ENCODE measurements around the gene ASB4. TPM values are rescaled to one million over a fixed set of nuclear protein-coding genes. Genes with fewer than 3 reads are reported as not detected.

ASB4 gene
- total and polyA plus RNA-seq, 4 donors: 0.09 to 1.1 (median 0.38) TPM

GRCh38 chr7:95491201-95491600, 5.5 kb downstream of the ASB4 start:
- H3K9ac ChIP-seq (ENCODE audit: low read depth in 1 of 2, low read length in 2 of 2): no peak overlapping the region
- H3K27ac ChIP-seq (ENCODE audit: low read depth in 1 of 2, low read length in 2 of 2): no peak overlapping the region
- H3K36me3 ChIP-seq (ENCODE audit: control insufficient read depth in 4 of 4, insufficient read depth in 3 of 4, low read depth in 1 of 4, low read length in 3 of 4): no peaks in the 10 kb centered on the region
- H3K4me3 ChIP-seq (ENCODE audit: low read depth in 1 of 3, low read length in 3 of 3): no peak overlapping the region
- WGBS: 96% methylated on average over 4 of the region's 4 CpGs
- H3K4me1 ChIP-seq (ENCODE audit: control insufficient read depth in 4 of 4, insufficient read depth in 4 of 4, low read length in 3 of 4): no peaks in the 10 kb centered on the region
- H3K27me3 ChIP-seq (ENCODE audit: control insufficient read depth in 4 of 4, insufficient read depth in 4 of 4, low read length in 3 of 4): no peaks in the 10 kb centered on the region
- no peak for DNase-seq (ENCODE audit: low spot score)
- no peak for TF ChIP-seq FOXA1 (IDR thresholded peaks at IDR 0.05)
- TF ChIP-seq NR2F2 (IDR thresholded peaks at IDR 0.05): no peak
- TF ChIP-seq CTCF (IDR thresholded peaks at IDR 0.05; ENCODE audit: low read depth, low read length, missing input control): no peak
- no peak for TF ChIP-seq ATF3 (IDR thresholded peaks at IDR 0.05)
- TF ChIP-seq EGR1 (IDR thresholded peaks at IDR 0.05; ENCODE audit: low read depth in 2 of 2): no peak
- no peak for TF ChIP-seq RXRA (IDR thresholded peaks at IDR 0.05)
- no peak for TF ChIP-seq RAD21 (IDR thresholded peaks at IDR 0.05)
- no peak for TF ChIP-seq REST (IDR thresholded peaks at IDR 0.05)
- no peak for TF ChIP-seq JUND (IDR thresholded peaks at IDR 0.05)
- TF ChIP-seq FOXA2 (IDR thresholded peaks at IDR 0.05): no peak
- no peak for TF ChIP-seq GABPA (IDR thresholded peaks at IDR 0.05 in 1 of 2, conservative IDR thresholded peaks at IDR 0.05 in 1 of 2)
- no peak for TF ChIP-seq SP1 (IDR thresholded peaks at IDR 0.05)
- TF ChIP-seq ZBTB33 (IDR thresholded peaks at IDR 0.05): no peak
- TF ChIP-seq HNF4A (conservative IDR thresholded peaks at IDR 0.05): no peak
- H3K9me3 ChIP-seq (ENCODE audit: control insufficient read depth in 4 of 4, low read length in 3 of 4): no peaks in the 10 kb centered on the region

GRCh38 chr7:95491634-95492314, 6.0 kb downstream of the ASB4 start:
- no peaks in the 10 kb centered on the region for H3K4me1 ChIP-seq (ENCODE audit: control insufficient read depth in 4 of 4, insufficient read depth in 4 of 4, low read length in 3 of 4)
- no peak overlapping the region for H3K9ac ChIP-seq (ENCODE audit: low read depth in 1 of 2, low read length in 2 of 2)
- no peak overlapping the region for H3K4me3 ChIP-seq (ENCODE audit: low read depth in 1 of 3, low read length in 3 of 3)
- no peaks in the 10 kb centered on the region for H3K36me3 ChIP-seq (ENCODE audit: control insufficient read depth in 4 of 4, insufficient read depth in 3 of 4, low read depth in 1 of 4, low read length in 3 of 4)
- H3K27ac ChIP-seq (ENCODE audit: low read depth in 1 of 2, low read length in 2 of 2): no peak overlapping the region
- DNase-seq (ENCODE audit: low spot score): no peak
- 85% methylated on average over 2 of the region's 2 CpGs for WGBS
- H3K27me3 ChIP-seq (ENCODE audit: control insufficient read depth in 4 of 4, insufficient read depth in 4 of 4, low read length in 3 of 4): no peaks in the 10 kb centered on the region
- H3K9me3 ChIP-seq (ENCODE audit: control insufficient read depth in 4 of 4, low read length in 3 of 4): no peaks in the 10 kb centered on the region
- no peak for TF ChIP-seq RAD21 (IDR thresholded peaks at IDR 0.05)
- TF ChIP-seq SP1 (IDR thresholded peaks at IDR 0.05): no peak
- no peak for TF ChIP-seq MAX (IDR thresholded peaks at IDR 0.05)
- TF ChIP-seq JUND (IDR thresholded peaks at IDR 0.05): no peak
- no peak for TF ChIP-seq HNF4G (IDR thresholded peaks at IDR 0.05)
- no peak for TF ChIP-seq ZBTB33 (IDR thresholded peaks at IDR 0.05)
- TF ChIP-seq NR2F2 (IDR thresholded peaks at IDR 0.05): no peak
- no peak for TF ChIP-seq FOXA2 (IDR thresholded peaks at IDR 0.05)
- no peak for TF ChIP-seq TAF1 (conservative IDR thresholded peaks at IDR 0.05)
- TF ChIP-seq HNF4A (conservative IDR thresholded peaks at IDR 0.05): no peak
- no peak for TF ChIP-seq FOXA1 (IDR thresholded peaks at IDR 0.05)
- no peak for TF ChIP-seq REST (IDR thresholded peaks at IDR 0.05)
